GM12878 (cell line): ENCODE measurements around the gene CAVIN4. TPM values are rescaled to one million over a fixed set of nuclear protein-coding genes. Genes with fewer than 3 reads are reported as not detected.
A peak's percentile ranks its signal among the peaks of the same experiment; 100 is the strongest.

Experiments
- ATAC-seq: fragments of 200-7000 bp; cut with Tn5 transposase; 3 replicates; pipeline ENCODE4 v1.9.1; 2020; ENCODE audit warnings: mild to moderate bottlenecking, moderate library complexity
- Bru-seq: library from RNA; stranded (reverse); fragments of 400-500 nt; gene quantifications from one replicate; lab custom pipeline; 2021; lab: Mats Ljungman, UMichigan
- BruChase-seq, 2 experiments: library from RNA; stranded (reverse); fragments of 400-500 nt; gene quantifications; one replicate each; lab custom pipeline; 2021; lab: Mats Ljungman, UMichigan
- BruUV-seq: library from RNA; stranded (reverse); fragments of 400-500 nt; replicated peaks from 2 replicates; lab custom pipeline; 2021; lab: Mats Ljungman, UMichigan
- CTCF ChIA-PET: fragments of 300-600 bp; sonication (Branson Sonifier 250); formaldehyde crosslinking; extraction: SDS; loops from one replicate; lab custom pipeline; 2021; ENCODE audit warnings: inconsistent platforms; lab: Yijun Ruan, JAX
- POLR2A ChIA-PET: fragments of 350-600 bp; formaldehyde crosslinking; extraction: SDS; loops from one replicate; lab custom pipeline; 2021; ENCODE audit warnings: inconsistent platforms; lab: Charles Lee
- RAD21 ChIA-PET: fragments of 300-600 bp; sonication (Branson Sonifier 250); formaldehyde crosslinking; loops from one replicate; lab custom pipeline; 2023; ENCODE audit warnings: antibody characterized with exemption; ENCODE audit not compliant: unreplicated experiment; lab: Charles Lee
- SMC1A ChIA-PET: fragments of 300-600 bp; sonication (Branson Sonifier 250); formaldehyde crosslinking; loops from one replicate; lab custom pipeline; 2023; ENCODE audit not compliant: unreplicated experiment, uncharacterized antibody; lab: Charles Lee
- DNase-seq: peaks from one replicate; pipeline ENCODE4 v3.0.0-alpha.2; 2011; ENCODE audit warnings: low read depth, low spot score
- FAIRE-seq: peaks from 3 replicates; lab custom pipeline; 2011; peaks lifted over from hg19 to GRCh38; lab: Jason Lieb, UNC
- H2AFZ ChIP-seq: 2 replicates; pipeline ENCODE4 v1.6.0; 2011; ENCODE audit warnings: low read depth, low read length, control low read depth; ENCODE audit not compliant: control insufficient read depth
- H3K27ac ChIP-seq: 2 replicates; pipeline ENCODE4 v1.5.1; 2011; ENCODE audit warnings: control low read depth; ENCODE audit not compliant: control insufficient read depth, insufficient read depth
- H3K27me3 ChIP-seq, 2 experiments: replicated peaks in 1 of 2; 2 replicates each; pipeline versions ENCODE4 v1.6.0 to v1.6.1; 2011; ENCODE audit warnings: low read length in 1 of 2; ENCODE audit not compliant: control insufficient read depth in 2 of 2, insufficient read depth in 2 of 2
- H3K36me3 ChIP-seq, 2 experiments: 2 replicates each; pipeline ENCODE4 v1.5.1; 2011; ENCODE audit warnings: low read length in 1 of 2; ENCODE audit not compliant: control insufficient read depth in 2 of 2, insufficient read depth in 2 of 2
- H3K4me1 ChIP-seq: 2 replicates; pipeline ENCODE4 v1.6.1; 2011; ENCODE audit warnings: mild to moderate bottlenecking, low read length, moderate library complexity, mixed read lengths; ENCODE audit not compliant: control insufficient read depth, insufficient read depth
- H3K4me2 ChIP-seq: 2 replicates; pipeline ENCODE4 v1.6.0; 2011; ENCODE audit warnings: control low read depth; ENCODE audit not compliant: control insufficient read depth, insufficient read depth
- H3K4me3 ChIP-seq: fragments of 200-600 bp; sonication (generic); 2 replicates; pipeline ENCODE4 v1.5.1; 2016
- H3K79me2 ChIP-seq: 2 replicates; pipeline ENCODE4 v1.6.0; 2011; ENCODE audit warnings: low read length; ENCODE audit not compliant: control insufficient read depth, insufficient read depth
- H3K9ac ChIP-seq: 2 replicates; pipeline ENCODE4 v1.8.0; 2011; ENCODE audit warnings: low read length, control low read depth, mixed read lengths; ENCODE audit not compliant: control insufficient read depth, insufficient read depth
- H3K9me3 ChIP-seq: replicated peaks from 3 replicates; pipeline ENCODE4 v1.5.1; 2011; ENCODE audit warnings: mild to moderate bottlenecking, low read length; ENCODE audit not compliant: control insufficient read depth, insufficient read depth
- H4K20me1 ChIP-seq: 2 replicates; pipeline ENCODE4 v1.6.0; 2011; ENCODE audit not compliant: control insufficient read depth, insufficient read depth
- CBX5 ChIP-seq: sonication (generic); IDR thresholded peaks from 2 replicates; pipeline ENCODE4 v1.6.1; 2016; ENCODE audit warnings: low read depth, moderate library complexity, mild to moderate bottlenecking, inconsistent platforms
- FOXK2 ChIP-seq: fragments of 450-650 bp; IDR thresholded peaks from 2 replicates; pipeline ENCODE4 v1.6.1; 2017; ENCODE audit warnings: mild to moderate bottlenecking, moderate library complexity
- MYB ChIP-seq: fragments of 150-350 bp; IDR thresholded peaks from 2 replicates; pipeline ENCODE4 v1.6.1; 2014; ENCODE audit warnings: mild to moderate bottlenecking, low read depth, low read length, borderline replicate concordance
- NR2C2 ChIP-seq: IDR thresholded peaks from 2 replicates; pipeline ENCODE4 v1.6.1; 2011; ENCODE audit warnings: borderline replicate concordance, low read depth; ENCODE audit not compliant: control insufficient read depth, insufficient read length
- PAX5 ChIP-seq: IDR thresholded peaks from 2 replicates; pipeline ENCODE4 v1.6.1; 2011; ENCODE audit warnings: low read depth, low read length, borderline replicate concordance
- POU2F2 ChIP-seq: IDR thresholded peaks from 3 replicates; pipeline ENCODE4 v1.6.1; 2011; ENCODE audit warnings: low read depth, mild to moderate bottlenecking, low read length, borderline replicate concordance
- SMC3 ChIP-seq: IDR thresholded peaks from 2 replicates; pipeline ENCODE4 v1.6.1; 2011; ENCODE audit warnings: low read length, improper control_type of control experiment, borderline replicate concordance
- STAT1 ChIP-seq: fragments of 450-650 bp; conservative IDR thresholded peaks from 2 replicates; pipeline ENCODE4 v1.6.1; 2014; ENCODE audit warnings: antibody characterized with exemption, mild to moderate bottlenecking
- TCF7 ChIP-seq: IDR thresholded peaks from 2 replicates; pipeline ENCODE4 v1.6.1; 2014; ENCODE audit warnings: antibody characterized with exemption, borderline replicate concordance
- ZNF24 ChIP-seq: fragments of 450-650 bp; IDR thresholded peaks from 2 replicates; pipeline ENCODE4 v1.6.1; 2017; ENCODE audit warnings: antibody characterized with exemption, mild to moderate bottlenecking
- ZNF384 ChIP-seq: IDR thresholded peaks from 2 replicates; pipeline ENCODE4 v1.6.1; 2012; ENCODE audit warnings: low read depth, mild to moderate bottlenecking, low read length, improper control_type of control experiment, borderline replicate concordance
- WGBS: methylation state at CpG from one replicate; pipeline ENCODE4 v1.1.6; 2016; ENCODE audit warnings: low lambda C conversion rate; ENCODE audit not compliant: insufficient replicate concordance, insufficient coverage; ENCODE audit errors: missing lambda C conversion rate; 5-methylcytosine and 5-hydroxymethylcytosine counted together
- in situ Hi-C: fragments of 300-500 bp; cut with MboI; formaldehyde crosslinking; loops from 9 replicates; pipeline ENCODE4 v1.14.3; 2018; ENCODE audit warnings: mixed read lengths
- intact Hi-C: fragments of 100-400 bp; cut with micrococcal nuclease; formaldehyde crosslinking; loops from one replicate; pipeline ENCODE4 v1.14.2; 2022; ENCODE audit not compliant: unreplicated experiment
- long read RNA-seq, 2 experiments: library from polyadenylated mRNA; unstranded; transcript quantifications; one replicate each; pipeline ENCODE4 v2.0.0, GENCODE V29; 2019 to 2020
- polyA minus RNA-seq, 3 experiments: library from RNA; depleted of rRNA, polyadenylated mRNA; stranded (reverse); fragments of >200 nt; gene quantifications; 2 replicates each; pipeline ENCODE4 v1.2.3, GENCODE V29; 2011
- polyA plus RNA-seq, 11 experiments: library from polyadenylated mRNA; depleted of rRNA in 4 of 11; unstranded in 6 of 11; stranded (reverse) in 5 of 11; fragments of >200 nt; fragmentation: Nextera tagmentation in 4 of 11; fragmentation: Illumina TruSeq in 1 of 11; extraction: Ambion mirVana in 4 of 11; extraction: Trizol in 1 of 11; gene quantifications; 1 replicate in 1 of 11; 2 replicates in 10 of 11; pipeline versions ENCODE4 v1.2.1 to v1.2.3, GENCODE V29; 2011 to 2016; ENCODE audit warnings: inconsistent platforms in 2 of 11, missing spikeins in 2 of 11, low read depth in 1 of 11
- total RNA-seq, 4 experiments: library from RNA; depleted of rRNA in 3 of 4; stranded (reverse); fragments of >200 nt in 3 of 4; fragmentation: Illumina TruSeq in 1 of 4; extraction: Trizol in 1 of 4; gene quantifications; 2 replicates each; pipeline versions ENCODE4 v1.2.1 to v1.2.3, GENCODE V29; 2013 to 2021
- TF ChIP-seq, protein P1 (sequence below): fragments of 450-650 bp; IDR thresholded peaks from 2 replicates; pipeline ENCODE4 v1.6.1; 2018; ENCODE audit warnings: borderline replicate concordance, mild to moderate bottlenecking; ENCODE audit not compliant: partially characterized antibody
- TF ChIP-seq, protein P2 (sequence below): fragments of 150-350 bp; IDR thresholded peaks from 2 replicates; pipeline ENCODE4 v1.6.1; 2016; ENCODE audit warnings: low read depth, low read length

The CAVIN4 gene, protein sequence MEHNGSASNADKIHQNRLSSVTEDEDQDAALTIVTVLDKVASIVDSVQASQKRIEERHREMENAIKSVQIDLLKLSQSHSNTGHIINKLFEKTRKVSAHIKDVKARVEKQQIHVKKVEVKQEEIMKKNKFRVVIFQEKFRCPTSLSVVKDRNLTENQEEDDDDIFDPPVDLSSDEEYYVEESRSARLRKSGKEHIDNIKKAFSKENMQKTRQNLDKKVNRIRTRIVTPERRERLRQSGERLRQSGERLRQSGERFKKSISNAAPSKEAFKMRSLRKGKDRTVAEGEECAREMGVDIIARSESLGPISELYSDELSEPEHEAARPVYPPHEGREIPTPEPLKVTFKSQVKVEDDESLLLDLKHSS
- total RNA-seq (2013; cell fraction: nucleolus; rRNA removed) = 0.13 and 0.42 TPM in 2 replicates
- total RNA-seq (2014; rRNA removed) = 0.05 and 0.06 TPM in 2 replicates
- total RNA-seq (2014; rRNA removed; fragmentation: Illumina TruSeq; extraction: Trizol) = 0.09 and 0.13 TPM in 2 replicates
- total RNA-seq (2021) = 0.13 TPM in 1 of 2 replicates, not detected in the other
- polyA plus RNA-seq (2011; ENCODE audit: low read depth) = 0.09 TPM
- 0.07 and 0.08 TPM in 2 replicates for polyA plus RNA-seq (2011; rRNA removed)
- 0.01 and 0.02 TPM in 2 replicates for polyA plus RNA-seq (2011; cell fraction: cytosol; rRNA removed)
- 0.07 TPM in 2 replicates for polyA plus RNA-seq (2011; cell fraction: nucleus; rRNA removed)
- not detected in 2 replicates for polyA plus RNA-seq (2012)
- 0.07 and 0.14 TPM in 2 replicates for polyA plus RNA-seq (2014; fragmentation: Illumina TruSeq; extraction: Trizol)
- under 1 TPM; 0.08 to 0.11 TPM for polyA plus RNA-seq (2014; fragmentation: Nextera tagmentation; extraction: Ambion mirVana)
- polyA plus RNA-seq (2014; rRNA removed) = 0.04 and 0.06 TPM in 2 replicates
- polyA plus RNA-seq (2016; fragmentation: Nextera tagmentation; extraction: Ambion mirVana) = not detected
- 0.15 TPM in 1 of 2 replicates, not detected in the other for polyA minus RNA-seq (2011; rRNA and poly(A)+ RNA removed)
- polyA minus RNA-seq (2011; cell fraction: cytosol; rRNA and poly(A)+ RNA removed) = not detected in 2 replicates
- 0.19 TPM in 1 of 2 replicates, not detected in the other for polyA minus RNA-seq (2011; cell fraction: nucleus; rRNA and poly(A)+ RNA removed)
- percentile 36 among the genes with signal in this experiment for Bru-seq, nascent RNA
- percentile 43 among the genes with signal in this experiment for BruChase-seq, experiment 1, labeled RNA remaining after a 6-hour chase
- BruChase-seq, experiment 2, labeled RNA remaining after a 2-hour chase = percentile 31 among the genes with signal in this experiment
- long read RNA-seq, experiment 1 = 0 reads
- long read RNA-seq, experiment 2 = 0 reads

DNA sequence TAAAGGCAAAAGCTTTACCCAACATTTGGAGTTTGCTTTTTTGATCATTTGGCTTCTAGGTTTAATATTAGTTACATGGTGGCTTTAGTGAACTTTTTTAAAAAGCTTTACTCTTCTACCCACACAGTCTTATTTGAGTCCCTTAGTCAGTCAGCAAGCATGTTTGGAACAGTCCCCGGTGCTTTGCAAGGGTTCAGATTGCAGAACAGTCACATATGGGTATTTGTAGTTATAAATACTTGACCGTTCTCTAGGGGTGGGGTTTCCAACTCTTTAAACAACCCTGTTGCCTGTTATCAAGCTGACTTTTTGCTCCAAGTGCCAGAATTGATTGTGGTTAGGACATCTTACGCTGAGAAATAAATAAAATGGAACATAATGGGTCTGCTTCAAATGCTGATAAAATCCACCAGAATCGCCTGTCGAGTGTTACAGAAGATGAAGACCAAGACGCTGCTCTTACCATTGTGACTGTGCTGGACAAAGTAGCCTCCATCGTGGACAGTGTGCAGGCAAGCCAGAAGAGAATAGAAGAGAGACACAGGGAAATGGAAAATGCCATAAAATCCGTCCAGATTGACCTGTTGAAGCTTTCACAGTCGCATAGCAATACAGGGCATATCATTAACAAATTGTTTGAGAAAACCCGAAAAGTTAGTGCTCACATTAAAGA lies at the start of gene CAVIN4:
Gene CAVIN4, plus strand, starts transcription at position 304 of the 673 bp plus-strand sequence. Its CDS starts 65 bp downstream, at position 369.
- FAIRE-seq (no peak), DNase-seq (no peak), ATAC-seq (no peak)
- no peaks in the 10 kb centered on the region for H3K36me3 ChIP-seq
- no TSS peak for BruUV-seq
- no peaks in the 10 kb centered on the region for H3K9me3 ChIP-seq
- RAD21 ChIA-PET = no interaction called here
- in situ Hi-C loops = loop anchor here (25.0 kb wide), 1 partner anchor 566 kb away; no protein-coding TSS in a partner anchor
- 46% methylated on average over 10 of the region's 10 CpGs for WGBS
- no peak within 1 kb of the TSS for H3K4me3 ChIP-seq
- intact Hi-C loops = no loop called here
- H4K20me1 ChIP-seq = no peaks in the 10 kb centered on the region
- no peaks in the 10 kb centered on the region for H3K4me1 ChIP-seq
- SMC1A ChIA-PET = interaction anchor here (0.9 kb wide), 1 partner anchor 22 kb away, joined by 3 read pairs; no protein-coding TSS in a partner anchor
- no peak within 1 kb of the TSS for H2AFZ ChIP-seq
- no peaks in the 10 kb centered on the region for H3K79me2 ChIP-seq
- H3K27ac ChIP-seq = no peak within 1 kb of the TSS
- POLR2A ChIA-PET = no interaction called here
- no peak within 1 kb of the TSS for H3K4me2 ChIP-seq
- H3K27me3 ChIP-seq = no peaks in the 10 kb centered on the region
- CTCF ChIA-PET = interaction anchor here (1.4 kb wide), 1 partner anchor 18 kb away, joined by 4 read pairs; no protein-coding TSS in a partner anchor
- H3K9ac ChIP-seq = no peak within 1 kb of the TSS
- no peak for TF ChIP-seq ZNF384
- no peak for TF ChIP-seq TCF7
- TF ChIP-seq SMC3 = no peak
- TF ChIP-seq PAX5 = no peak
- no peak for TF ChIP-seq STAT1
- no peak for TF ChIP-seq ZNF24
- TF ChIP-seq CBX5 = no peak
- TF ChIP-seq MYB = no peak
- TF ChIP-seq, protein P1, sequence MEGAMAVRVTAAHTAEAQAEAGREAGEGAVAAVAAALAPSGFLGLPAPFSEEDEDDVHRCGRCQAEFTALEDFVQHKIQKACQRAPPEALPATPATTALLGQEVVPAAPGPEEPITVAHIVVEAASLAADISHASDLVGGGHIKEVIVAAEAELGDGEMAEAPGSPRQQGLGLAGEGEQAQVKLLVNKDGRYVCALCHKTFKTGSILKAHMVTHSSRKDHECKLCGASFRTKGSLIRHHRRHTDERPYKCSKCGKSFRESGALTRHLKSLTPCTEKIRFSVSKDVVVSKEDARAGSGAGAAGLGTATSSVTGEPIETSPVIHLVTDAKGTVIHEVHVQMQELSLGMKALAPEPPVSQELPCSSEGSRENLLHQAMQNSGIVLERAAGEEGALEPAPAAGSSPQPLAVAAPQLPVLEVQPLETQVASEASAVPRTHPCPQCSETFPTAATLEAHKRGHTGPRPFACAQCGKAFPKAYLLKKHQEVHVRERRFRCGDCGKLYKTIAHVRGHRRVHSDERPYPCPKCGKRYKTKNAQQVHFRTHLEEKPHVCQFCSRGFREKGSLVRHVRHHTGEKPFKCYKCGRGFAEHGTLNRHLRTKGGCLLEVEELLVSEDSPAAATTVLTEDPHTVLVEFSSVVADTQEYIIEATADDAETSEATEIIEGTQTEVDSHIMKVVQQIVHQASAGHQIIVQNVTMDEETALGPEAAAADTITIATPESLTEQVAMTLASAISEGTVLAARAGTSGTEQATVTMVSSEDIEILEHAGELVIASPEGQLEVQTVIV = no peak
- TF ChIP-seq, protein P2, sequence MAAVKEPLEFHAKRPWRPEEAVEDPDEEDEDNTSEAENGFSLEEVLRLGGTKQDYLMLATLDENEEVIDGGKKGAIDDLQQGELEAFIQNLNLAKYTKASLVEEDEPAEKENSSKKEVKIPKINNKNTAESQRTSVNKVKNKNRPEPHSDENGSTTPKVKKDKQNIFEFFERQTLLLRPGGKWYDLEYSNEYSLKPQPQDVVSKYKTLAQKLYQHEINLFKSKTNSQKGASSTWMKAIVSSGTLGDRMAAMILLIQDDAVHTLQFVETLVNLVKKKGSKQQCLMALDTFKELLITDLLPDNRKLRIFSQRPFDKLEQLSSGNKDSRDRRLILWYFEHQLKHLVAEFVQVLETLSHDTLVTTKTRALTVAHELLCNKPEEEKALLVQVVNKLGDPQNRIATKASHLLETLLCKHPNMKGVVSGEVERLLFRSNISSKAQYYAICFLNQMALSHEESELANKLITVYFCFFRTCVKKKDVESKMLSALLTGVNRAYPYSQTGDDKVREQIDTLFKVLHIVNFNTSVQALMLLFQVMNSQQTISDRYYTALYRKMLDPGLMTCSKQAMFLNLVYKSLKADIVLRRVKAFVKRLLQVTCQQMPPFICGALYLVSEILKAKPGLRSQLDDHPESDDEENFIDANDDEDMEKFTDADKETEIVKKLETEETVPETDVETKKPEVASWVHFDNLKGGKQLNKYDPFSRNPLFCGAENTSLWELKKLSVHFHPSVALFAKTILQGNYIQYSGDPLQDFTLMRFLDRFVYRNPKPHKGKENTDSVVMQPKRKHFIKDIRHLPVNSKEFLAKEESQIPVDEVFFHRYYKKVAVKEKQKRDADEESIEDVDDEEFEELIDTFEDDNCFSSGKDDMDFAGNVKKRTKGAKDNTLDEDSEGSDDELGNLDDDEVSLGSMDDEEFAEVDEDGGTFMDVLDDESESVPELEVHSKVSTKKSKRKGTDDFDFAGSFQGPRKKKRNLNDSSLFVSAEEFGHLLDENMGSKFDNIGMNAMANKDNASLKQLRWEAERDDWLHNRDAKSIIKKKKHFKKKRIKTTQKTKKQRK = no peak
- TF ChIP-seq FOXK2 = no peak
- no peak for TF ChIP-seq POU2F2
- TF ChIP-seq NR2C2 = no peak
